ENCODE data around the gene SIGMAR1. TPM values are rescaled to one million over a fixed set of nuclear protein-coding genes. Genes with fewer than 3 reads are reported as not detected.

SIGMAR1 gene
- total RNA-seq (10 to 100 TPM; 24.1 to 39.7 (median 28.4) TPM), polyA plus RNA-seq (10 to 100 TPM; 19.4 to 31.1 (median 24.4) TPM)
- long read RNA-seq, donor 1, transcript SIGMAR1-203 (3 exons, 1,743 nt), result minor isoform, 5 of 28 reads
- long read RNA-seq, donor 1, transcript SIGMAR1-201 (4 exons, 1,656 nt), result major isoform, 16 of 28 reads
- long read RNA-seq, donor 1, partial matches to known transcripts, result 5 of 28 reads
- long read RNA-seq, donor 1, other reads (novel, unspliced or antisense), result 0 of 28 reads
- long read RNA-seq, donor 2, transcript SIGMAR1-201 (4 exons, 1,656 nt), result major isoform, 9 of 15 reads
- long read RNA-seq, donor 2, partial matches to known transcripts, result 0 of 15 reads
- long read RNA-seq, donor 2, other reads (novel, unspliced or antisense), result 0 of 15 reads

DNA sequence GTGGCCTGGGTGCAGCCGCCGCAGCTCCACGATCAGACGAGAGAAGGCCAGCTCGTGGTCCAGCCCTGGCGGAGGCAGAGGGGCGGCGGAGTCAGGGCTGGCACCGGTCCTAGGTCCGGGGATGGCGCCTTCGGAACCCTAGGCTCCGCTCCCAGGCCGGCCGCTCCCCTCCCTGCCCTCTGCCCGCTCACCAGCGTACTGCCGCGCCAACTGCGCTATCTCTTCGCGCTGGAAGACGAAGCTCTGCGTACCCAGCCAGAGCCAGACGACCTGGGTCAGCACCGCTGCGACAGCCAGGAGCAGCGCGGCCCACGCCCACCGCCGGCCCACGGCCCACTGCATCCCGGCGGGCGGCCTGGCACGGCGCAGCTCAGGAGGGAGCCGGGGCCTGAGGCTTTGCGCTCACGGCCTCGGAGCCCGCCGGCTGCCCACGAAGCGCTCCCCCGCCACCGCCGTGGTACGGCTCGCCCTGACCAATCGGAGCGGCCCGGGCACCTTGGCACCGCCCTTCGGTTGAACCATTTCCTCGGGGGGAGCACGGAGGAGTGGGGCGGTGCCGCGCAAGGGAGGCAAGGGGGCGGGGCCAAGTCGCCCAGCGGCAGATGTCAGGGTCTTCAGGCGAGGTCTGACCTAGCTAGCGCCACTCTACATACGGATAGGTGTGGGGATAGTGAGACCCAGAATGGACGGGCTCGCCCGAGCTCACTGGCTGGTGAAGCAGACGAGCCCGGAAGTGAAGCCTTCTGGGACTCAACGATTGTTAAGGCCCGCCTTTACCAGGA, at the start of gene SIGMAR1:
Gene SIGMAR1, minus strand, starts transcription at position 432 of the 782 bp plus-strand sequence. Its CDS starts 90 bp downstream, at position 342.
- DNase-seq, result peak; percentile 98
- TF ChIP-seq, protein P1, sequence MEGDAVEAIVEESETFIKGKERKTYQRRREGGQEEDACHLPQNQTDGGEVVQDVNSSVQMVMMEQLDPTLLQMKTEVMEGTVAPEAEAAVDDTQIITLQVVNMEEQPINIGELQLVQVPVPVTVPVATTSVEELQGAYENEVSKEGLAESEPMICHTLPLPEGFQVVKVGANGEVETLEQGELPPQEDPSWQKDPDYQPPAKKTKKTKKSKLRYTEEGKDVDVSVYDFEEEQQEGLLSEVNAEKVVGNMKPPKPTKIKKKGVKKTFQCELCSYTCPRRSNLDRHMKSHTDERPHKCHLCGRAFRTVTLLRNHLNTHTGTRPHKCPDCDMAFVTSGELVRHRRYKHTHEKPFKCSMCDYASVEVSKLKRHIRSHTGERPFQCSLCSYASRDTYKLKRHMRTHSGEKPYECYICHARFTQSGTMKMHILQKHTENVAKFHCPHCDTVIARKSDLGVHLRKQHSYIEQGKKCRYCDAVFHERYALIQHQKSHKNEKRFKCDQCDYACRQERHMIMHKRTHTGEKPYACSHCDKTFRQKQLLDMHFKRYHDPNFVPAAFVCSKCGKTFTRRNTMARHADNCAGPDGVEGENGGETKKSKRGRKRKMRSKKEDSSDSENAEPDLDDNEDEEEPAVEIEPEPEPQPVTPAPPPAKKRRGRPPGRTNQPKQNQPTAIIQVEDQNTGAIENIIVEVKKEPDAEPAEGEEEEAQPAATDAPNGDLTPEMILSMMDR (IDR thresholded peaks at IDR 0.05 in 8 of 11, conservative IDR thresholded peaks at IDR 0.05 in 3 of 11), result peak in 7 of 11 experiments; percentile 7 to 20 (median 16)
- TF ChIP-seq POLR2A (IDR thresholded peaks at IDR 0.05) (peak in 1 of 3 donors; percentile 72), POLR2AphosphoS5 (IDR thresholded peaks at IDR 0.05) (peak; percentile 93 to 95 (median 95))
- WGBS, 5 donors, result 0 to 1% (median 1%) methylated on average over 32 to 74 of the region's 74 CpGs
- Histone ChIP-seq H3K4me1 (peaks cover 0 to 49% (median 37%) of the 10 kb centered on the region in 6 donors), H3K9me3 (no peaks in the 10 kb centered on the region), H3K36me3 (peaks cover 0 to 13% (median 3%) of the 10 kb centered on the region in 6 donors), H3K27ac (peak within 1 kb of the TSS; percentile 80 to 95 (median 90)), H3K4me3 (peak within 1 kb of the TSS; percentile 66 to 95 (median 72)), H3K27me3 (replicated peaks in 1 of 7) (no peaks in the 10 kb centered on the region)
- intact Hi-C loops (cut with DNase I; ENCODE audit: low total_unique reads), result no loop called here

DNA sequence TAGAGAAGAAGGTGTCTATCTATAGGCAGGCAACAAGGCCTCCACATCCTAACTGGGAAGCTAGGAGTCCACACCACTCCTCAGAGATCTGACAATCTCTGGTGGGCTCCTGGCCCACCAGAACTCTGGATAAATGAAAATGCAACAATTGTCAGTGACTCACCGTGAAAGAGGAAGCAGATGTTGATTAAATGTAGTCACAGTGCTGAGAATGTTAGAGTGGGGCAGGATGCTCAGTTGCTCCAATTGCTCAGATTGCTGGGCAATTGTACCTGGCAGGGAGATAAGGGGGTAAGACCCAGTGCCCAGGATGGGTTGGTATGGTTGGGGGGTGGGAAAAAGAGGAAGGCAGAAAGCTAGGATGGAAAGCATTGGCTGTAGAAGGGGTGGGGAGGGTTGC, 49.1 kb upstream of the SIGMAR1 start:
- intact Hi-C loops (cut with DNase I; ENCODE audit: low total_unique reads), result no loop called here
- H3K27me3 ChIP-seq (replicated peaks in 1 of 7), result no peaks in the 10 kb centered on the region
- TF ChIP-seq POLR2A (IDR thresholded peaks at IDR 0.05) (no peak), POLR2AphosphoS5 (IDR thresholded peaks at IDR 0.05) (no peak)
- TF ChIP-seq, protein P1 (IDR thresholded peaks at IDR 0.05 in 8 of 11, conservative IDR thresholded peaks at IDR 0.05 in 3 of 11), result no peak
- no peaks in the 10 kb centered on the region for H3K9me3 ChIP-seq
- DNase-seq, result no peak
- H3K27ac ChIP-seq, result no peak overlapping the region
- no peak overlapping the region for H3K4me3 ChIP-seq
- peaks cover 0 to 1% (median 0%) of the 10 kb centered on the region in 6 donors for H3K36me3 ChIP-seq
- peaks cover 0 to 23% (median 0%) of the 10 kb centered on the region in 6 donors for H3K4me1 ChIP-seq
- 9 to 30% (median 13%) methylated on average over 1 of the region's 1 CpG for whole genome bisulfite sequencing, 5 donors

DNA sequence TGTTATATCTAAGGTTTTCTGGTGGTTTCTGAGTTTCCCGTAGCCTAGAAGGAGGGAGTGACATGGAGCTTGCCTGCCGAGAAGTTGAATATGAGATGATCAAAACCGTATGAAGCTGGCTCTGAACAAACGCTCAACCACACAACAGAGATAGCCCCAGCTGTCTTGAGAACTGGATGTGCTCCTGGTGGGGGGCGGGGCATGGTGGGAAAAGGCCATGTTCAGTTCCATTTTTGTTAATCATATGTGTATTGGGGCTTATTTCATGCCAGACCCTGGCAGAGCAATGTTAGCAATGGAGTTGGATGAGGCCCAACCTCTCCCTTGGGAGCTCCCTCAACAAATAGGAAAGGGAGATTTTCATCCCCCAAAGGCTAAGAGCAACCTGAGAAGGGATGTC, 48.6 kb upstream of the SIGMAR1 start:
- intact Hi-C loops (cut with DNase I; ENCODE audit: low total_unique reads), result no loop called here
- peaks cover 0 to 5% (median 0%) of the 10 kb centered on the region in 6 donors for H3K36me3 ChIP-seq
- H3K4me1 ChIP-seq, result peaks cover 0 to 18% (median 0%) of the 10 kb centered on the region in 6 donors
- H3K27ac ChIP-seq, result no peak overlapping the region
- no peaks in the 10 kb centered on the region for H3K27me3 ChIP-seq (replicated peaks in 1 of 7)
- TF ChIP-seq, protein P1 (IDR thresholded peaks at IDR 0.05 in 8 of 11, conservative IDR thresholded peaks at IDR 0.05 in 3 of 11), result no peak
- TF ChIP-seq POLR2A (IDR thresholded peaks at IDR 0.05), result no peak
- no peak for TF ChIP-seq POLR2AphosphoS5 (IDR thresholded peaks at IDR 0.05)
- 79 to 90% (median 85%) methylated on average over 5 of the region's 5 CpGs for WGBS, 5 donors
- no peaks in the 10 kb centered on the region for H3K9me3 ChIP-seq
- DNase-seq, result no peak
- no peak overlapping the region for H3K4me3 ChIP-seq

Data from spleen (tissue), 13 donors.